Stimulated activated CD8-positive, alpha-beta memory T cell treated with anti-CD3 and anti-CD28 coated beads, Interleukin-7, amount 100 ng/mL, for 48 hours (primary cell): ENCODE results near the gene CLEC4D.
"Not testable (repeated sequence)": the region's sequence is repeated elsewhere in the genome, so short reads cannot be mapped to it uniquely, and the experiment has no call there.

Experiments used
- DNase-seq, 2 donors: peaks; one replicate each; pipeline ENCODE4 v3.0.0-alpha.2; 2020; ENCODE audit warnings: low read depth in 1 of 2; ENCODE audit errors: extremely low read depth in 1 of 2

The CLEC4D gene

DNA sequence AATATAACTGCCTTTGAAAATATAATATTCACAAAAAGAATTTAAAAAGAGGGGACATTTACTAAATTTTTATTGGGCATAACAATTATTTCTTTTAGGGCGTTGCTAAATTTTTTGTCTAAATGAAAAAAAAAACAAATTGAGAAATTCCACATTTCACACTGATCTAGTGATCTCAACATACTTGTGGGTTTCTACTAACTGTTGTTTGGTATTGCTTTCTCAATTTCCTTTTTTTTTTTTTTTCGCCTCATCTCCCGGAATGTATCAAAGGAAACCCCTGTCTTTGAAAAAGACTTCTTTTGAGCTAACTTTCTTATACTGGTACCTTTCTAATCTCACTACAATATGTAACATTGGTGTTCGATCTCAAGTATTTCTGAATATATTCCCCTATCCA, at the start of gene CLEC4D:
CLEC4D (plus strand) TSS at position 248 of the 400 bp plus-strand sequence. CDS start 230 bp downstream, outside the sequence.
- no peak for DNase-seq

DNA sequence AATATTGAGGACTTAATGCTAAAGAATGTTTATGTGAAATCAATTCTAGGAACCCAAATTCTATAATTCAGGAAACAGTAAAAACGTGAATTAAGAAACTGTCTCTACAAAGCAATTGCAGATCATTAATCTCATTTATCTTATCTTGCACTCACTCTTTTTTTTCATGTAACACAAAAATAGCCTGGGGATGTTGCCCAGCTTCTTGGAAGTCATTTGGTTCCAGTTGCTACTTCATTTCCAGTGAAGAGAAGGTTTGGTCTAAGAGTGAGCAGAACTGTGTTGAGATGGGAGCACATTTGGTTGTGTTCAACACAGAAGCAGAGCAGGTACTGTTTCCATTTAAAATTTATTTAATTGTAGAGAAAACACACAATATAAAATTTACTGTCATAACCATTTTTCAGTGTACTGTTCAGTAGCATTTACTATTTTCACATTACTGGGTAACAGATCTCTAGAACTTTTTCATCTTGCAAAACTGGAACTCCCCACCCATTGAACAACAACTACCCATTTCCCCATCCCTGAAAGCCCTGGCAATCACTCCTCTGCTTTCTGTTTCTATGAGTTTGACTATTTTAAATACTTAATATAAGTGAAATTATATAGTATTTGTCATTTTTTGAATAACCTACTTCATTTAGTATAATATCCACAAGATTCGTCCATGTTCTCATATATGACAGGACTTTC, 47.9 kb upstream of the CLEC4D start:
- no peak for DNase-seq

DNA sequence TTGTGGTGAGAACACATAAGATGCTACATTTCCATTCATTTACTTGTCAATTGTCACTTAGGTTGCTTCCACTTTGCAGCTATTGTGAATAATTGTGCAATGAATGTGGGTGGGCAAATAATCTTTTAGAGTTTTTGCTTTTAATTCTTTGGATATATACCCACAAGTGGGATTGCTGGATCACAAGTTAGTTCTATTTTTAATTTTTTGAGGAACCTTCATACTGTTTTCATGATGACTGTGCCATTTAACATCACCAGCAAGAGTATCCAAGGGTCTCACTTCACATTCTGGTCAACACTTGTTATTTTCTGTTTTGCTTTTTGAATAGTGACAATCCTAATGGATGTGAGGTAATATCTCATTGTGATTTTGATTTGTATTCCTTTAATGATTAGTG, 47.1 kb upstream of the CLEC4D start:
- no peak for DNase-seq

DNA sequence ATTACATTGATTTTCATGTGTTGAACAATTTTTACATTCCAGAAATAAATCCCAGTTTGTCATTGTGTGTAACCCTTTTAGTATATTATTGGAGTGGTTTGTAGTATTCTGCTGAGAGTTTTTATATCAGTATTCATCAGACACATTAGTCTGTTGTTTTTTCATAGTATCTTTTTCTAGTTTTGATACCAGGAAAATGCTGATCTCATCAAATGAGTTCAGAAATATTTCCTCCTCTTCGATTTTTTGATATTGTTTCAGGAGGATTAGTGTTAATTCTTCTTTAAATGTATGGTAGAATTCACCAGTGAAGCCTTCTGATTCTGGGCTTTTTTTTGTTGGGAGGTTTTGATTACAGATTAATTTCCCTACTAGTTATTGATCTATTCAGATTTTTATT, 42.2 kb upstream of the CLEC4D start:
- DNase-seq: no peak

DNA sequence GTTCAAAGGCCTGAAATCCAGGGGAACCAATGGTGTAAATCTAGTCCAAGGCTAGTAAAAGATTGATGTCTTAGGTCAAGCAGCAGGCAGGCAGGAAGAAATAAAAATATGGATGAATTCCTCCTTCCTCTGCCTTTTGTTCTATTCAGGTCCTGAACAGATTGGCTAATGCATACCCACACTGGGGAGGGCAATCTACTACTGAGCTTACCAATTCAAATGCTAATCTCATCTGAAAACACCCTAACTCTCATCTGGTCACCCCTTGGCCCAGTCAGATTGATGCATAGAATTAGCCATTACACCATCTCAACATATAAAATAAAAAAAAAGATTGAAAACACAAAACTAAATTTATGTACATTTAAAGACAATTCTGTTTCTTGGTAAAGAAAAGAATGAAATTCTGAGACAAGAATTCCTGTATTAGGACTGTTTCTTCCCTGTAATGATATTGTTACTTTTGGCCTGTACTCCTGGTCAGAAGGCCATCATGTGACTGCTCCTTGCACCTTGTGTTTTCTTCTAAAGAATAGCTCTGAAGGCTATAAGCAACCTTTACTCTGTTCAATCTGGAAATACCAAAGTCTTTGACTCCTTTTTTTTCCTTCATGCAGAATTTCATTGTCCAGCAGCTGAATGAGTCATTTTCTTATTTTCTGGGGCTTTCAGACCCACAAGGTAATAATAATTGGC, 37.6 kb upstream of the CLEC4D start:
- no peak for DNase-seq

DNA sequence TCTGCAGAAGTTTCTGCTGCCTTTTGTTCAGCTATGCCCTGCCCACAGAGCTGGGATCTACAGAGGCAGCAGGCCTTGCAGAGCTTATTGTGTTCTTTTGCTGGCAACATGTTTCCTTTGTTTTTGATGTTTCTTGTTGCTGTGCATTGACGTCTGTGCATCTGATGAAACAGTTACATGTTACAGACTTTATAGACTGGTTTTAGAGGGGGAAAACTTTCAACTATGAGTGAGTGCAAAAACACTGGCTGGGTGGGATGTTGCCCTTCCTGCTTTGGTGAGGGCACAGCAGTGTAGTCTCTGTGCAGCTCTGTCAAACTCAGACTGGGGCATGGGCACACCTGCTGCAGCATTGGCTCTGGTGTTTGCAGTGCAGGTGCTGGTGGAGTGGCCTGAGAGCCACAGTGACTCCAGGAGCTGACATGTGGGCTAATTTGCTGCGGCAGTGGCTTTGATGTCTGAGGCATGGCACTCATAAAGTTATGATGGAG, 30.7 kb upstream of the CLEC4D start:
- no peak for DNase-seq

DNA sequence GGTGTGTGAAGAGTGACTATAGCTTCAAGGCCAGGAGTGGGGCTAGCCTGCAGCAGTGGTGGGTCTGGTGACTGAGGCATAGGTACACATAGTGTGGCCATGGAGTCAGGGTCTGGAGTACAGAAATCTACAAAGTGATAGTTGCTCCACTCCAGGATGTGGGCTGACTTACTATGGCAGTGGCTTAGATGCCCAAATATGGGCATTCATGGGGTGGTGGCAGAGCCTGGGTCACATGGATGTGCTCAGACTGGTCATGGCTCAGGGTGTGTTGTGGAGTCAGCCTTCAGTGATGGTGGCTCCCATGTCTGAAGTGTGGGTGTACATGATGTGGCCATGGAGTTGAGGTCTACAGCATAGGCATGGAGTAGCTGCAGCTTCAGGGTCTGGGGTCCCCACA, 30.2 kb upstream of the CLEC4D start:
- DNase-seq: no peak

DNA sequence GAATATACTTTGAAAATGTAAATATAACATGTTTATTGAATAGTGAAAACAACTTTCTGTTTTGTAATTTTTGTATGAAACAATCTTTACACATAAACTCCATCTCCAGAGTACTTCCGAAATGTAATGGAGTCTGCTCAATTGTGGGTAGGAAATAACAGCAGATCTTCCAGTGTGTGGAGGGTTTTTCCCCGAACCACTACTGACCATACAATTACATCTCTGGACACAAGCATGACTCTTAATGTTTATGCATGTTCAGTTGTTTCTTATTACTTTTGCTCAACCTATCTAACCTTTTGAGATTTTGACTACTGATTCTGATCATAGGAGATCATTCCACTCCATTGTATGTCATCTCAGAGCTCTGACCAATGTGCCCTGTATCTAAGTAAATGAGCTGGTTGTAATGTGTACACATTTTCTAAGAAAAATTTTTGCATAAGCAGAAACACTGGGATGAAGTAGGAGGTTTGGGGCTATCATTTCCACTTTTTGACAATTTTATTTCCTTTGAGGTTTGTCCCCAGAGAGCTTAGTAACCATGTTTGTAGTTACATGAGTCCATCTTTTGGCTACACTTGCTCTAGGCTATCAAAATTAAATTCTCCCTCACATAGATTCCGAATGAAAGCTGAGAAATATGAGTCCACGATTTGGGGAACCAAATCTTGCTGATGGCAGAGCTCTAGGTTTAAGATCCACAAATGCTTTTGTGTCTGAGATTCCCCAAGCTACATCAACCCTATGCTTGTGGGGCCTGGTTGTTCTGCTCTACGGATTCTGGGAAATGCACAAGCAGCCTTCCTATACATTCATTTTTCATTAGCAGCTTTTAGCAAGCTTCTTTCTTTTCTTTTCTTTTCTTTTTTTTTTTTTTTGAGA, 21.4 kb upstream of the CLEC4D start:
- no peak for DNase-seq

DNA sequence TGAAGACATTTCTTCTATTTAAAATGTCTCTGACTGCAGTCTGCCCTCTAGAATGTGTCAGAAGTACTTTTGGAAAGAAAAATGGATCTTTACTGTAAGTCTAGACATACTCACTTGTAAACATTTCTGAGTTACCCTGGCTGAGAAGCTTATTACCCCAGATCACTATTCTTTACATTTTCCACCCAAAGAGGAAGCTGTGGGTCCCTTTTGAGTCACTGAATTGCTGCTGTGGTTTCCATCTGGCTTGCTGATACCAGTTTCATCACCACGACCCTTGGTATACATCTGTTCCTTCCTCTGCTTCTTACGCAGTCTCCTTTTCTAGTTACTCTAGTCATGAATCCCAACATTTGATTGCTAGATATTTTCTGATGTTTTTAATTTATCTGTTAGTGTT, 20.2 kb upstream of the CLEC4D start:
- peak in 1 of 2 donors; percentile 35 for DNase-seq

DNA sequence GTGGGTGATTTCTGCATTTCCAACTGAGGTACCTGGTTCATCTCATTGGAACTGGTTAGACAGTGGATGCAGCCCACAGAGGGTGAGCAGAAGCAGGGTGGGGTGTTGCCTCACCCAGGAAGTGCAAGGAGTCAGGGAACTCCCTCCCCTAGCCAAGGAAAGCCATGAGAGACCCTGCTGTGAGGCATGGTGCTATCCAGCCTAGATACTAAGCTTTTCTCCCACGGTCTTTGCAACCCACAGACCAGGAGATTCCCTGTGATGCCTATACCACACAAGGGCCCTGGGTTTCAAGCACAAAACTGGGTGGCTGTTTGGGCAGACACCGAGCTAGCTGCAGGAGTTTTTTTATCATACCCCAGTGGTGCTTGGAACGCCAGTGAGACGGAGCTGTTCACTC, 17.6 kb upstream of the CLEC4D start:
- DNase-seq: not testable (repeated sequence)

DNA sequence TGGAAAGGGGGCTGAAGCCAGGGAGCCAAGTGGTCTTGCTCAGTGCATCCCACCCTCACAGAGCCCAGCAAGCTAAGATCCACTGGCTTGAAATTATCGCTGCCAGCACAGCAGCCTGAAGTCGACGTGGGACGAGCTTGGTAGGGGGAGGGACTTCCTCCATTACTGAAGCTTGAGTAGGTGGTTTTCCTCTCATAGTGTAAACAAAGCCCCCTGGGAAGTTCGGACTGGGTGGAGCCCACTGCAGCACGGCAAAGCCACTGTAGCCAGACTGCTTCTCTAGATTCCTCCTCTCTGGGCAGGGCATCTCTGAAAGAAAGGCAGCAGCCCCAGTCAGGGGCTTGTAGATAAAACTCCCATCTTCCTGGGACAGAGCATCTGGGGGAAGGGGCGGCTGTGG, 17.2 kb upstream of the CLEC4D start:
- DNase-seq: not testable (repeated sequence)

DNA sequence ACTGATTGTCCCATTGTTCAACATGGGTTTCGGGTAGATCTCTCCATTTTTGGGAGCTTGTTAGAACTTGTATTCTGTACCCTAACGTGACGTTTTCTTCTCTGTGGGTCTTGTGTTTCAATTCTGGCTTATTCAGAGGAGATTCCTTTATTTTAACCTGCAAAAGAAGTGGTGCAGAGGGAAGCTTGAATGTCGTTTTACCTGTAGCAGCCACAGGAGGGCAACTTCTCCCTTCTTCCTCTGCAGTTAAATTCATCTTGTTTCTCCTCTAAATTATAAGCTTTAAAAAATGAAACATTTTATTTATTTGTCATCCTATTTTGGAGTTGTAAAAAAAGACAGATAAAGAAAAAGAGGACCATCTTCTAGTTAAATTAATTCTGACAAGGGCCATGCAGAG, 13.7 kb upstream of the CLEC4D start:
- DNase-seq: no peak

DNA sequence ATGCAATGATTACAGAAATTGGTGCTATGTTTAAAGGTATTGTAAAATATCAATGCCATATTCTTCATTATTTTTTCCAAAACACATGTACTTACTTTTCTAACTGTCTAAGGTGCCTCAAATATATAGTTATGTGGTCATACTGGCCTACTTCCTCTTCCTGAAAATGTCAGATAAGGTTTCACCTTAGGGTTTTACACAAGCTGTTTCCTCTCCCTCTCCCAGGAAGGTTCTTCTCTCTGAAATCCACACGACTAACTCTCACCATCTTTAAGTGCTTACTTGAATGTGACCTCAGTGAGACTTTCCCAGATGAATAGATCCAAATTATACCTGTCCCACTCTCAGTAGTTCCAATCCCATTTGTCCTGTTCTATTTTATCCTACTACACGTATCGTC, 11.6 kb upstream of the CLEC4D start:
- no peak for DNase-seq

DNA sequence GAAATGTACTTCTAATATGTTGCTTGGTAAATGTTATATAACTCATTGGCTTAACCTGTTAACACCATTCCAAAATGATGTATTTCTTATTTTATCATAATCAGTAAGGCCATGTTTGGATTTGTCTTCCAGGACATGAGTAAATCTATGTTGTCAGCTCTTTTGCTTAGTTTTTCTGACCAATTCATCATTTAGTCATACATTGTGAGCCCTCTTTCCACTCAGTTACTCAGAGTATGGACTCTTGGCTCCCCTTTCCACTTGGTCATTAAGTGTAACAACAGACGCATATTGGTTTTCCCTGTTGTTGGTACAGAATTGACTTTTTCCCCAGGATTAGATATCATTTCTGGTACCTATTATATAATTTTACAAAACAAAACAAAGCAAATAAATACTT, 9.0 kb upstream of the CLEC4D start:
- DNase-seq: no peak

DNA sequence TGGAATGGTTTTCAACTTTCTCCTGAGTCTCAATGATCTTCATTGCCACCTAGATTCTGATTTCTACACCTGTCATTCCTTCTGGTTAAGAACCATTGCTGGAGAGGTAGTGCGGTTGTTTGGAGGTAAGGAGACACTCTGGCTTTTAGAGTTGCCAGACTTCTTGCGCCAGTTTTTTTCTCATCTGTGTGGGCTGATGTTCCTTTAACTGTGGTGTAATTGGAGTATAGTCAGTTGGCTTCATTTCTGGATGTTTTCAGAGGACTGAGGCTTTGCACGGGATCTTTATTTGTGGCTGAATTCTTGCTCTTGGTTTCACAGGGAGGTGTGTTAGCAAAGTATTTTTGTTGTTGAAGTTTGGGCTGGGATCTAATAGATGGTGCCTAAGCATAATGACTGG, 5.7 kb upstream of the CLEC4D start:
- DNase-seq: no peak

DNA sequence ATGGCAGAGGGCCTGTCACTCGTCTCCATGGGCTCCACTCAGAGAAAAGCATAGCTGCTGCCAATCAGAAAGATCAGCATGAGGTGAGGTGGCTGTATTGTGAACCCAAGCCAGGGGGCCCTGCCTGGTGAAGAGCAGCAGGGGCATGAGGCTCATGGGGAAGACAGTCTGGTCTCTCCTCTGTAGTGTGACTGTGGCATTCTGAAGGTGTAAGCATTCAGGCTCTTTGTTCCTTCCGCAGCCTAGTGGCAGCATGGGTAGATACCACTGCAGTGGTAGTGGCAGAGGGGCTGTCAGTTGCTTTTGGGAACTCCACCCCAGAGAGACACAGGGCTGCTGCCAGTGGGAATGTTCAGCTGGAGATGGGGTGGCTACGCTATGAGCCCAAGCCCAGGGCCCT, 5.1 kb upstream of the CLEC4D start:
- no peak for DNase-seq

DNA sequence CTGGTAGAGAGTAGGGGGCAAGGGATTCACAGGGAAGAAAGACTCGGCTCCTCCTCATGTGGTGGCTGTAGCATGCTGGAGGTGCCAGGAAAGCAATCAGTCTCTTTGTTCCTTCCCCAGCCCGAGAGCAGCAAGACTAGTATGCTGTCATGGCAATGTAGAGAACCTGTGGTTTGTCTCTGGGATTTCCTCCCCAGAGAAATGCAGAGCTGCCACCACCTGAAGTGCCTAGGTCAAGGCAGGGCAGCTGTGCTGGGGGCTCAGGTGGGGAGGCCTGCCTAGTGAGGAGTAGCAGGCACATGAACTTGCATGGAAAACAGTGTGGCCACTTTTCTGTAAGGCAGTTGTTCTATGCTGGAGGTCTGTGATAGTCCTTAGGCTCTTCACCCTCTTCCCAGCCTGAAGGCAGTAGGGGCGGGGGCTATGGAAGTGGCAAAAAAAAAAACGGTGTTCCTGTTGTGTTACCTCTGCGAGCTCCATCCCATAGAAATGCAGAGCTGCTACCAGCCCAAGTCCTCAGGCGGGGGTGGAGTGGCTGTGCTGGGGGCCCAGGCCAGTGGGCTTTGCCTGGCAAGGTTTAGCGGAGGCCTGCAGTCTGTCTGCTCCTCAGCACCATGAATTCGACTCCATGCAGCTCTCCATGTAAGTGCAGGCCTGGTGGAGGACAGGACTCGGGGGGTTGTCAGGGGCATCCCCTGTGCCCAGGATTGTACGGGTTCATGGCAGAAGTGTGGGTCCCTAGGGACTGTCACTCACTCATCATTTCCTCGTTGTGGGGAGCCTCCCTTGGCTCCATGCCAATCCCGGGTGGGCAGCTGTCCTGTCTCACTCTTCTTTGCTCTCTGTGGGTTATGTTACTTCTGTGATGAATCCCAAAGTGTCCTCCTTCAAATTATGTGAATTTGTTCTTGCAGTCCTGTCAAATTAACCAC, 4.1 kb upstream of the CLEC4D start:
- DNase-seq: no peak

DNA sequence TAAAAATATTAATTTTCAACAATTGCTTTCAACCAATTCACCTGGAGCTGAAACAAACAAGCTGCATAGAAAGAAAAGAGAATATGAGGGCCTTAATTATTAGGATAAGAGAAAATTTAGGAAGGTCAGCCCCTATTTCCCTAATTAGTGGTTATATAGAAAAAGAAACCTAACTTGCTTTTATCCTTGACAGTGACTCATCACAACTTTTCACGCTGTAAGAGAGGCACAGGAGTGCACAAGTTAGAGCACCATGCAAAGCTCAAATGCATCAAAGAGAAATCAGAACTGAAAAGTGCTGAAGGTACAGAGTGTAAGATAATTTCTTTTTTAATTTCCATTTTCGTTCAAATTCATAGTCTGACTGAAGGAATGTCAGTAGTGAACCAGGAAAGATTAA, 4.7 kb downstream of the CLEC4D start:
- no peak for DNase-seq

DNA sequence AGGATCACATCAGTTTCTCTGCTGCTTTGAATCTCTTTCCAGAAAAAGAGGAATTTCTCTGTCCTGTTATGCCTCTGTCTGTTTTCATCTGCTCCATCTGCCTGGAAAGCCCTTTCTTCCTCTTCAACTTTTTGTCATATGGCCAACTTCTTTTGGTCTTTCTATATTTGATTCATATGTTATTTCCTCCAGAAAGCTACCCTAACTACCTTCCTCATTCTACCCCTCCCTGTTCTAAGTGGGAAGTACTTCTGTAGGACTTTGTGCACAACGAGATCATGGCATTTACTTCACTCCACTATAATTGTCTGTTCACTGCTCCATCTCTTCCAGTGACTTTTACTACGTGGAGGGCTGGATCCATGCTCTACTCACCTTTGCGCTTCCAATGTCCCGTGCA, 5.9 kb downstream of the CLEC4D start:
- no peak for DNase-seq
